ENCODE measurements around the gene MBD3L1. TPM values are rescaled to one million over a fixed set of nuclear protein-coding genes. Genes with fewer than 3 reads are reported as not detected.

MBD3L1 gene
- not detected in 2 replicates for total RNA-seq

GRCh38 chr19:8832132-8833021 lies at the start of gene MBD3L1, which contains the start of gene ZNF558:
TSS of gene MBD3L1 (plus strand) at chr19:8832377. CDS start at chr19:8842679, 10,302 bp downstream.
TSS of gene ZNF558 (minus strand) at chr19:8832304. CDS start at chr19:8822659, 9,645 bp downstream.
- peak; percentile 5 for DNase-seq (ENCODE audit: extremely low read depth, low read depth, low spot score)

GRCh38 chr19:8794823-8795222 lies 37.4 kb upstream of the MBD3L1 start:
- no peak for DNase-seq (ENCODE audit: extremely low read depth, low read depth, low spot score)

GRCh38 chr19:8806661-8807060 lies 25.5 kb upstream of the MBD3L1 start:
- DNase-seq (ENCODE audit: extremely low read depth, low read depth, low spot score) = no peak

GRCh38 chr19:8811315-8812172 lies 20.6 kb upstream of the MBD3L1 start:
- DNase-seq (ENCODE audit: extremely low read depth, low read depth, low spot score) = no peak

- DNase-seq (ENCODE audit: extremely low read depth, low read depth, low spot score) = no peak
Observed at GRCh38 chr19:8814176-8814575, 18.0 kb upstream of the MBD3L1 start.

GRCh38 chr19:8815780-8816179 lies 16.4 kb upstream of the MBD3L1 start:
- no peak for DNase-seq (ENCODE audit: extremely low read depth, low read depth, low spot score)

- DNase-seq (ENCODE audit: extremely low read depth, low read depth, low spot score) = no peak
Observed at GRCh38 chr19:8820234-8820633, 11.9 kb upstream of the MBD3L1 start.

- no peak for DNase-seq (ENCODE audit: extremely low read depth, low read depth, low spot score)
Observed at GRCh38 chr19:8821748-8822241, 10.4 kb upstream of the MBD3L1 start.

GRCh38 chr19:8826371-8826770 lies 5.8 kb upstream of the MBD3L1 start:
- no peak for DNase-seq (ENCODE audit: extremely low read depth, low read depth, low spot score)

GRCh38 chr19:8827277-8827676 lies 4.9 kb upstream of the MBD3L1 start:
- DNase-seq (ENCODE audit: extremely low read depth, low read depth, low spot score) = no peak

- no peak for DNase-seq (ENCODE audit: extremely low read depth, low read depth, low spot score)
Observed at GRCh38 chr19:8831373-8831772, 804 bp upstream of the MBD3L1 start.

GRCh38 chr19:8831832-8832131 lies 395 bp upstream of the MBD3L1 start:
- no peak for DNase-seq (ENCODE audit: extremely low read depth, low read depth, low spot score)

- DNase-seq (ENCODE audit: extremely low read depth, low read depth, low spot score) = no peak
Observed at GRCh38 chr19:8835446-8835845, 3.3 kb downstream of the MBD3L1 start.

GRCh38 chr19:8835877-8836276 lies 3.7 kb downstream of the MBD3L1 start:
- no peak for DNase-seq (ENCODE audit: extremely low read depth, low read depth, low spot score)

- DNase-seq (ENCODE audit: extremely low read depth, low read depth, low spot score) = no peak
Observed at GRCh38 chr19:8840708-8841107, 8.5 kb downstream of the MBD3L1 start.

- no peak for DNase-seq (ENCODE audit: extremely low read depth, low read depth, low spot score)
Observed at GRCh38 chr19:8846819-8847218, 14.6 kb downstream of the MBD3L1 start.

- DNase-seq (ENCODE audit: extremely low read depth, low read depth, low spot score) = no peak
Observed at GRCh38 chr19:8849232-8849631, 17.1 kb downstream of the MBD3L1 start.

- DNase-seq (ENCODE audit: extremely low read depth, low read depth, low spot score) = no peak
Observed at GRCh38 chr19:8850488-8850887, 18.3 kb downstream of the MBD3L1 start.

GRCh38 chr19:8858260-8858659 lies 26.1 kb downstream of the MBD3L1 start:
- no peak for DNase-seq (ENCODE audit: extremely low read depth, low read depth, low spot score)

- DNase-seq (ENCODE audit: extremely low read depth, low read depth, low spot score) = no peak
Observed at GRCh38 chr19:8866344-8866743, 34.2 kb downstream of the MBD3L1 start.

GRCh38 chr19:8877854-8878705 lies 45.9 kb downstream of the MBD3L1 start:
- DNase-seq (ENCODE audit: extremely low read depth, low read depth, low spot score) = no peak

All from glomerular endothelial cell (primary cell).